GM06990 (cell line): ENCODE measurements around the gene PPP2R2C.

Experiments used
- DNase-seq: peaks from one replicate; pipeline ENCODE4 v3.0.0-alpha.2; 2011; ENCODE audit not compliant: insufficient read length; ENCODE audit errors: extremely low read depth
- H3K27me3 ChIP-seq: replicated peaks from 2 replicates; pipeline ENCODE4 v1.6.0; 2011; ENCODE audit warnings: low read length; ENCODE audit not compliant: control insufficient read depth, insufficient read depth
- H3K36me3 ChIP-seq: 2 replicates; pipeline ENCODE4 v1.5.1; 2011; ENCODE audit warnings: low read length; ENCODE audit not compliant: control insufficient read depth, insufficient read depth
- H3K4me3 ChIP-seq: replicated peaks from 2 replicates; pipeline ENCODE4 v1.5.1; 2011; ENCODE audit warnings: low read depth, mild to moderate bottlenecking, control low read depth, low read length
- CTCF ChIP-seq: IDR thresholded peaks from 2 replicates; pipeline ENCODE4 v1.5.1; 2011; ENCODE audit warnings: low read length, control low read depth, mild to moderate bottlenecking, inconsistent platforms; ENCODE audit not compliant: insufficient read depth, poor library complexity, severe bottlenecking

The PPP2R2C gene

GRCh38 chr4:6516281-6516680 is 43.9 kb upstream of the PPP2R2C start:
- no peak for TF ChIP-seq CTCF
- no peaks in the 10 kb centered on the region; the same call in none of the 2 replicates for H3K27me3 ChIP-seq
- no peak overlapping the region for H3K4me3 ChIP-seq
- no peak for DNase-seq
- H3K36me3 ChIP-seq = no peaks in the 10 kb centered on the region

- no peak for TF ChIP-seq CTCF
- Histone ChIP-seq H3K4me3 (no peak overlapping the region), H3K36me3 (no peaks in the 10 kb centered on the region), H3K27me3 (no peaks in the 10 kb centered on the region; the same call in 1 of the 2 replicates)
- DNase-seq = no peak
Observed at GRCh38 chr4:6513678-6514077, 41.3 kb upstream of the PPP2R2C start.

- no peak for DNase-seq
- no peaks in the 10 kb centered on the region for H3K36me3 ChIP-seq
- H3K4me3 ChIP-seq = no peak overlapping the region
- H3K27me3 ChIP-seq = no peaks in the 10 kb centered on the region; the same call in 1 of the 2 replicates
- no peak for TF ChIP-seq CTCF
Observed at GRCh38 chr4:6509587-6509986, 37.2 kb upstream of the PPP2R2C start.

GRCh38 chr4:6507345-6507744 is 34.9 kb upstream of the PPP2R2C start:
- Histone ChIP-seq H3K36me3 (no peaks in the 10 kb centered on the region), H3K27me3 (no peaks in the 10 kb centered on the region; the same call in 1 of the 2 replicates), H3K4me3 (no peak overlapping the region)
- DNase-seq = no peak
- no peak for TF ChIP-seq CTCF

- no peak for DNase-seq
- no peak for TF ChIP-seq CTCF
- Histone ChIP-seq H3K27me3 (no peaks in the 10 kb centered on the region; the same call in 1 of the 2 replicates), H3K36me3 (no peaks in the 10 kb centered on the region), H3K4me3 (no peak overlapping the region)
Observed at GRCh38 chr4:6506616-6507140, 34.3 kb upstream of the PPP2R2C start.
